MCF 10A (cell line): ENCODE data around the gene MYO18B. TPM values are rescaled to one million over a fixed set of nuclear protein-coding genes. Genes with fewer than 3 reads are reported as not detected.

ENCODE experiments used
- BruUV-seq: library from RNA; stranded (reverse); fragments of 400-500 nt; replicated peaks from 2 replicates; lab custom pipeline; 2021; lab: Mats Ljungman, UMichigan
- CTCF ChIA-PET: fragments of 300-600 bp; sonication (Branson Sonifier 250); formaldehyde crosslinking; extraction: SDS; loops from one replicate; lab custom pipeline; 2021; ENCODE audit warnings: antibody characterized with exemption, inconsistent platforms; lab: Yijun Ruan, JAX
- POLR2A ChIA-PET: fragments of 300-600, 350-650 bp; sonication (Branson Sonifier 250); formaldehyde crosslinking; extraction: SDS; loops from one replicate; lab custom pipeline; 2020; ENCODE audit warnings: antibody characterized with exemption, inconsistent platforms; lab: Yijun Ruan, JAX
- DNase-seq: peaks from one replicate; pipeline ENCODE4 v3.0.0-alpha.2; 2018; ENCODE audit not compliant: unreplicated experiment
- H3K27ac Mint-ChIP-seq: one replicate; pipeline ENCODE4 v1.8.0; 2022; ENCODE audit warnings: mild to moderate bottlenecking, low read depth, mixed read lengths; ENCODE audit not compliant: unreplicated experiment
- H3K27me3 Mint-ChIP-seq: one replicate; pipeline ENCODE4 v1.8.0; 2022; ENCODE audit warnings: mixed read lengths; ENCODE audit not compliant: insufficient read depth, unreplicated experiment
- H3K36me3 Mint-ChIP-seq: one replicate; pipeline ENCODE4 v1.8.0; 2022; ENCODE audit warnings: mild to moderate bottlenecking, moderate library complexity, mixed read lengths; ENCODE audit not compliant: insufficient read depth, unreplicated experiment
- H3K4me1 Mint-ChIP-seq: one replicate; pipeline ENCODE4 v1.8.0; 2022; ENCODE audit warnings: mixed read lengths; ENCODE audit not compliant: insufficient read depth, unreplicated experiment
- H3K4me3 Mint-ChIP-seq: one replicate; pipeline ENCODE4 v1.8.0; 2022; ENCODE audit warnings: mild to moderate bottlenecking, moderate library complexity, mixed read lengths; ENCODE audit not compliant: unreplicated experiment
- H3K9me3 Mint-ChIP-seq: one replicate; pipeline ENCODE4 v1.8.0; 2022; ENCODE audit warnings: mixed read lengths; ENCODE audit not compliant: unreplicated experiment
- intact Hi-C: fragments of 100-400 bp; cut with micrococcal nuclease; formaldehyde crosslinking; loops from 2 replicates; pipeline ENCODE4 v1.14.1; 2022
- total RNA-seq: library from RNA; stranded (reverse); gene quantifications from 2 replicates; pipeline ENCODE4 v1.2.3, GENCODE V29; 2022
- TF ChIP-seq, protein P1 (sequence below): fragments of 200-600 bp; IDR thresholded peaks from one replicate; pipeline ENCODE4 v1.8.0; 2022; ENCODE audit warnings: antibody characterized with exemption, mild to moderate bottlenecking; ENCODE audit not compliant: unreplicated experiment

MYO18B gene
- total RNA-seq, 1 experiment from 2014 or later: 0.07 TPM

DNA sequence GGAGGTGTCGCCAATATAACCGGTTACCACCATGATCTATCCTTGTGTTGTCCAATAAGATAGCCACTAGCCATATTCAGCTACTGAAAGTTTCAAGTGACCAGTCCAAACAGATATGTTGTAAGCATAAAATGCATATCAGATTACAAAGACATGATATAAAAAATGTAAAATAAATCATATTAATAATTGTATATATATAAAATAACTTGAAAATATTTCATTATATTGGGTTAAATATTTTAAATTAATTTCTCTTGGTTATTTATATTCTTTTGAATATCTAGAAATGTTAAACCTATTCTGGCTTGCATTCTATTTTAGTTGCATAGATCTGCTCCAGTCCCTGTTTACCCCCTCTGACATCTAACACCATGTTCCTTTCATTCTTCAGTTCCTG is 305.5 kb downstream of the MYO18B start:
- no TSS peak for BruUV-seq
- Mint-ChIP-seq H3K27me3 (peaks cover 36% of the 10 kb centered on the region), H3K9me3 (peaks cover 7% of the 10 kb centered on the region), H3K27ac (no peak overlapping the region), H3K36me3 (no peaks in the 10 kb centered on the region), H3K4me1 (no peaks in the 10 kb centered on the region), H3K4me3 (no peak overlapping the region)
- no peak for DNase-seq
- TF ChIP-seq, protein P1, sequence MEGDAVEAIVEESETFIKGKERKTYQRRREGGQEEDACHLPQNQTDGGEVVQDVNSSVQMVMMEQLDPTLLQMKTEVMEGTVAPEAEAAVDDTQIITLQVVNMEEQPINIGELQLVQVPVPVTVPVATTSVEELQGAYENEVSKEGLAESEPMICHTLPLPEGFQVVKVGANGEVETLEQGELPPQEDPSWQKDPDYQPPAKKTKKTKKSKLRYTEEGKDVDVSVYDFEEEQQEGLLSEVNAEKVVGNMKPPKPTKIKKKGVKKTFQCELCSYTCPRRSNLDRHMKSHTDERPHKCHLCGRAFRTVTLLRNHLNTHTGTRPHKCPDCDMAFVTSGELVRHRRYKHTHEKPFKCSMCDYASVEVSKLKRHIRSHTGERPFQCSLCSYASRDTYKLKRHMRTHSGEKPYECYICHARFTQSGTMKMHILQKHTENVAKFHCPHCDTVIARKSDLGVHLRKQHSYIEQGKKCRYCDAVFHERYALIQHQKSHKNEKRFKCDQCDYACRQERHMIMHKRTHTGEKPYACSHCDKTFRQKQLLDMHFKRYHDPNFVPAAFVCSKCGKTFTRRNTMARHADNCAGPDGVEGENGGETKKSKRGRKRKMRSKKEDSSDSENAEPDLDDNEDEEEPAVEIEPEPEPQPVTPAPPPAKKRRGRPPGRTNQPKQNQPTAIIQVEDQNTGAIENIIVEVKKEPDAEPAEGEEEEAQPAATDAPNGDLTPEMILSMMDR: no peak
- ChIA-PET POLR2A (no interaction called here), CTCF (no interaction called here)
- intact Hi-C loops: no loop called here

DNA sequence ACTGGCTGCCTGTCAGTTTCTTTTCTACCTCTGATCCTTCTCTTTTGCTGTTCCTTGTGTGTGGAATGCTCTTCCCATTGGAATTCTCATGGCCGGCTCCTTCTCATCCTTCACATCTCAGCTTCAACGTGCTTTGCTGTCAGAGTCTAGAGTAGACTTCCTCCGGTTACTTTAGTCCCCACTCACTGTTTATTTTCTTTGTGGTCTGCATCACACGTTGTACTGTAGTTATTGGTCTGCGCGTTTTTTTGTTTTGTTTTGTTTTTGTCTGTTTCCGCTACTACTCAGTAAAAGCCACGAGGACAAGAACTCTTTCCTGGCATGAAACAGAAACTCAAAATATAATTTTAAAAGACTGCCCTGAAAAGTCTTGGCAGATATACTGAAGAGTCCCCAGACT is 305.9 kb downstream of the MYO18B start:
- no peaks in the 10 kb centered on the region for H3K4me1 Mint-ChIP-seq
- CTCF ChIA-PET: no interaction called here
- peaks cover 40% of the 10 kb centered on the region for H3K27me3 Mint-ChIP-seq
- BruUV-seq: no TSS peak
- DNase-seq: no peak
- H3K36me3 Mint-ChIP-seq: no peaks in the 10 kb centered on the region
- no peak overlapping the region for H3K27ac Mint-ChIP-seq
- H3K9me3 Mint-ChIP-seq: peaks cover 7% of the 10 kb centered on the region
- intact Hi-C loops: no loop called here
- TF ChIP-seq, protein P1: no peak
- H3K4me3 Mint-ChIP-seq: no peak overlapping the region
- POLR2A ChIA-PET: no interaction called here

DNA sequence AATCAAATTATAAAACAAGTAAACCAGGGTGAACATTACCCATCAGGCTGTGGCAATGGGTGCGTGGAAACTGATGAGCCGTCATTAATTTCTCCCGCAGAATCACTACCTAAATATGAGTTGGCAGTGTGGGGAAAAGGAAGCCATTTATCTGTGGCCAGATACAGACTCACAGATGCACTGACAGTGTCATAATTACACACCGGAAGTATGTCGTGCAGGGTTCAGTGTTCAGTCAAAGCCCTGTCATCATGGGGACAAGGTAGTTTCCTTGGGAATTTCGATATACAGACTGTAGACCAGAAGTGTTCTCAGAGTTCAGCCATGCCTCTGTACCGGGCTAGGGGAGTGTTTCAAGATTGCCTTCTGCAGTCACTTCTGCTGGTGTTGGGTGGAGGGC is 308.1 kb downstream of the MYO18B start:
- no TSS peak for BruUV-seq
- POLR2A ChIA-PET: no interaction called here
- Mint-ChIP-seq H3K27ac (no peak overlapping the region), H3K36me3 (no peaks in the 10 kb centered on the region), H3K9me3 (peaks cover 7% of the 10 kb centered on the region), H3K4me3 (no peak overlapping the region), H3K4me1 (no peaks in the 10 kb centered on the region), H3K27me3 (peaks cover 60% of the 10 kb centered on the region)
- DNase-seq: no peak
- TF ChIP-seq, protein P1: no peak
- CTCF ChIA-PET: no interaction called here
- intact Hi-C loops: no loop called here

DNA sequence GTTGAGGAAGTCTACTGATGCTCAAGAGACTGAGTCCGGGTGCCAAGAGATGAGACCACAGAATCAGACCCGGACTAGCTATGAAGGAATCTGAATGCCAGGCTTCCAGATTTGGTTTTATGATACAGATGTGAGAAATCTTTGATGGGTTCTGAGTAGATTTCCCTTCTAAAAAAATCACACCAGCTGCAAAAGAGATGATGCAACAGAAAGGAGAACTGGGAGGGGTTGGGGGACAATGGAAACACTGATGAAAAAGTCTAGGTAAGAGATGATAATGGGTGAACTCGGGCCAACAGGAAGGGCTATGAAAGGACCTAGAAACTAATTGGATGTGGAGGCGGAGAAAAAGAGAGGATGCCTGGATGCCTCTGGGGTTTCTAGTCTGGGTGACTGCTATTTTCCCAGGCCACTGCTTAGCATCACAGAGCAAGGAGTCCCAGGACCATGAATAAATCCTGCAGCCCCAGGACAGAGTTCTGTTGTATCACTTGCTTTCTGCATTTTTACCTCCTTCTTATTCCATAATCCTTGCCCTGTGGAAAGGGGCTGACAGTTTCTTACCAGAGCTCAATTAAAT is 311.8 kb downstream of the MYO18B start:
- TF ChIP-seq, protein P1: no peak
- no peak for DNase-seq
- H3K4me1 Mint-ChIP-seq: no peaks in the 10 kb centered on the region
- peaks cover 78% of the 10 kb centered on the region for H3K27me3 Mint-ChIP-seq
- BruUV-seq: no TSS peak
- H3K27ac Mint-ChIP-seq: no peak overlapping the region
- H3K9me3 Mint-ChIP-seq: peaks cover 7% of the 10 kb centered on the region
- H3K4me3 Mint-ChIP-seq: no peak overlapping the region
- ChIA-PET POLR2A (no interaction called here), CTCF (no interaction called here)
- intact Hi-C loops: no loop called here
- no peaks in the 10 kb centered on the region for H3K36me3 Mint-ChIP-seq
